HG02840 (cell line): ENCODE measurements around the gene BLZF1.
A peak's percentile ranks its signal among the peaks of the same experiment; 100 is the strongest.
"Not testable (repeated sequence)": the region's sequence is repeated elsewhere in the genome, so short reads cannot be mapped to it uniquely, and the experiment has no call there.

Source experiments
- ATAC-seq: cut with Tn5 transposase; IDR thresholded peaks from one replicate; pipeline ENCODE4 v1.9.1; 2021; ENCODE audit warnings: mild to moderate bottlenecking, moderate library complexity, moderate number of reproducible peaks; ENCODE audit not compliant: unreplicated experiment, low FRiP score

The BLZF1 gene

GRCh38 chr1:169348383-169349036 is 19.5 kb upstream of the BLZF1 start:
- no peak for ATAC-seq

- ATAC-seq = no peak
Observed at GRCh38 chr1:169360415-169360814, 7.6 kb upstream of the BLZF1 start.

- no peak for ATAC-seq
Observed at GRCh38 chr1:169361281-169361680, 6.7 kb upstream of the BLZF1 start.

- no peak for ATAC-seq
Observed at GRCh38 chr1:169363046-169363730, 4.8 kb upstream of the BLZF1 start.

GRCh38 chr1:169364948-169365347 is 3.0 kb upstream of the BLZF1 start:
- no peak for ATAC-seq

- no peak for ATAC-seq
Observed at GRCh38 chr1:169367096-169367685, 804 bp upstream of the BLZF1 start.

- ATAC-seq = no peak
Observed at GRCh38 chr1:169368406-169368769, 393 bp downstream of the BLZF1 start.

GRCh38 chr1:169371404-169371803 is 3.4 kb downstream of the BLZF1 start:
- no peak for ATAC-seq

- no peak for ATAC-seq
Observed at GRCh38 chr1:169381162-169381561, 13.2 kb downstream of the BLZF1 start.

- ATAC-seq = no peak
Observed at GRCh38 chr1:169383449-169383848, 15.5 kb downstream of the BLZF1 start.

- no peak for ATAC-seq
Observed at GRCh38 chr1:169387399-169387798, 19.4 kb downstream of the BLZF1 start.

GRCh38 chr1:169390303-169390702 is 22.3 kb downstream of the BLZF1 start:
- ATAC-seq = peak; percentile 71

- no peak for ATAC-seq
Observed at GRCh38 chr1:169392406-169392805, 24.4 kb downstream of the BLZF1 start.

GRCh38 chr1:169395955-169396354 is 28.0 kb downstream of the BLZF1 start:
- ATAC-seq = no peak

GRCh38 chr1:169402578-169402977 is 34.6 kb downstream of the BLZF1 start:
- not testable (repeated sequence) for ATAC-seq

- not testable (repeated sequence) for ATAC-seq
Observed at GRCh38 chr1:169408340-169408739, 40.3 kb downstream of the BLZF1 start.

GRCh38 chr1:169414952-169415351 is 47.0 kb downstream of the BLZF1 start:
- no peak for ATAC-seq

- ATAC-seq = no peak
Observed at GRCh38 chr1:169421309-169421708, 53.3 kb downstream of the BLZF1 start.

- ATAC-seq = no peak
Observed at GRCh38 chr1:169426174-169426705, 58.2 kb downstream of the BLZF1 start.

- ATAC-seq = peak; percentile 78
Observed at GRCh38 chr1:169427081-169427641, 59.2 kb downstream of the BLZF1 start, which contains the start of gene CCDC181. Gene CCDC181, minus strand, starts transcription at chr1:169427474. Its CDS starts 2,547 bp downstream, at chr1:169424927.
